ENCODE data around the gene NEGR1.

NEGR1 gene

DNA sequence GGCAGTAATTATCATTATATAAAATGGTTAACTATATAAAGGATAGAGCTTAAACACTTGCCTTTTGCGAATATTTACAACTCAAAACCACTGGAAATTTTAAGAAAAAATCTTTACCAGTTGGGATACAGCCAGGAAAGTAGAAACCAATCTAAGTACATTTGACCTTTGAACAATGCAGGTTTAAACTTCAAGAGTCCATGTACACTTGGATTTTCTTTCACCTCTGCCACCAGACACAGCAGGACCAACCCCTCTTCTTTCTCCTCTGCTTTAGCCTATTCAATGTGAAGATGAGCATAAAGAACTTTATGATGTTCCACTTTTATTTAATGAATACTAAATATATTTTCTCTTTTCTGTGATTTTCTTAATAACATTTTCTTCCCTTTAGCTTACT lies 361.1 kb downstream of the NEGR1 start:
- TF ChIP-seq CTCF (IDR thresholded peaks at IDR 0.05; ENCODE audit: extremely low read depth, insufficient read depth, missing control alignments) = no peak
- DNase-seq (ENCODE audit: low spot score) = no peak
- in situ Hi-C loops (cut with MboI; ENCODE audit: low pct_unique_long_range_greater_than_20kb, low sequenced_read_pairs, unreplicated experiment) = no loop called here

- TF ChIP-seq CTCF (IDR thresholded peaks at IDR 0.05; ENCODE audit: extremely low read depth, insufficient read depth, missing control alignments) = no peak
- in situ Hi-C loops (cut with MboI; ENCODE audit: low pct_unique_long_range_greater_than_20kb, low sequenced_read_pairs, unreplicated experiment) = no loop called here
- no peak for DNase-seq (ENCODE audit: low spot score)
Measured at GRCh38 chr1:71920556-71920955, 361.8 kb downstream of the NEGR1 start.

GRCh38 chr1:71919811-71920509 lies 362.4 kb downstream of the NEGR1 start:
- no peak for DNase-seq (ENCODE audit: low spot score)
- TF ChIP-seq CTCF (IDR thresholded peaks at IDR 0.05; ENCODE audit: extremely low read depth, insufficient read depth, missing control alignments) = no peak
- in situ Hi-C loops (cut with MboI; ENCODE audit: low pct_unique_long_range_greater_than_20kb, low sequenced_read_pairs, unreplicated experiment) = no loop called here

- DNase-seq (ENCODE audit: low spot score) = no peak
- in situ Hi-C loops (cut with MboI; ENCODE audit: low pct_unique_long_range_greater_than_20kb, low sequenced_read_pairs, unreplicated experiment) = no loop called here
- no peak for TF ChIP-seq CTCF (IDR thresholded peaks at IDR 0.05; ENCODE audit: extremely low read depth, insufficient read depth, missing control alignments)
Measured at GRCh38 chr1:71918630-71919029, 363.7 kb downstream of the NEGR1 start.

GRCh38 chr1:71916894-71917293 lies 365.4 kb downstream of the NEGR1 start:
- in situ Hi-C loops (cut with MboI; ENCODE audit: low pct_unique_long_range_greater_than_20kb, low sequenced_read_pairs, unreplicated experiment) = no loop called here
- TF ChIP-seq CTCF (IDR thresholded peaks at IDR 0.05; ENCODE audit: extremely low read depth, insufficient read depth, missing control alignments) = no peak
- DNase-seq (ENCODE audit: low spot score) = no peak

- no peak for DNase-seq (ENCODE audit: low spot score)
- in situ Hi-C loops (cut with MboI; ENCODE audit: low pct_unique_long_range_greater_than_20kb, low sequenced_read_pairs, unreplicated experiment) = no loop called here
- no peak for TF ChIP-seq CTCF (IDR thresholded peaks at IDR 0.05; ENCODE audit: extremely low read depth, insufficient read depth, missing control alignments)
Measured at GRCh38 chr1:71914626-71915025, 367.7 kb downstream of the NEGR1 start.

Data from GM13977 (cell line).